GM12875 (cell line): ENCODE data around the gene SAMD4A.

Source experiments
- H3K4me3 ChIP-seq: one replicate; pipeline ENCODE4 v1.5.1; 2011; ENCODE audit warnings: low read depth, low read length, control low read depth
- TF ChIP-seq, protein P1 (sequence below): IDR thresholded peaks from 2 replicates; pipeline ENCODE4 v1.5.1; 2011; ENCODE audit warnings: low read depth, mild to moderate bottlenecking, control low read depth, inconsistent platforms, low read length, moderate library complexity, borderline replicate concordance; ENCODE audit not compliant: insufficient read depth

SAMD4A gene

DNA sequence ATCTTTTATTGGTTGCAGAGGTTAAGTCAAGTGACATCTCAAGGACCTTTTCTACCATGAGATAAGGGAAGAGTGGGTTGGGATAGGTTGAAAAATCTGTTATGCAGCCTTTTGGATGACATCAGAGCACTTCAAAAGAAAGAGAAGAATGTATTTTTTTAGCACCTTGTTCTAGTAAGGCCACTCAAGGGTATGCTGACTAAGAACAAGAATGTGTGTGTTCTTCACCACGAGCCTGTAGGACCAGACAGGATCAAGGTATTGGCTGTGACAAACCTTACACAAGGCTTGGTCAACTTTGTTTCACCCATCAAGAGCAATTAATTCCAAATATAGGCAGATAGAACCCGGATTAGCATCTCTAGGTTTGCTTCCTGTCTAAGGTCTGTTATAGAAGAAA is 142.5 kb downstream of the SAMD4A start:
- H3K4me3 ChIP-seq = no peak overlapping the region
- TF ChIP-seq, protein P1, sequence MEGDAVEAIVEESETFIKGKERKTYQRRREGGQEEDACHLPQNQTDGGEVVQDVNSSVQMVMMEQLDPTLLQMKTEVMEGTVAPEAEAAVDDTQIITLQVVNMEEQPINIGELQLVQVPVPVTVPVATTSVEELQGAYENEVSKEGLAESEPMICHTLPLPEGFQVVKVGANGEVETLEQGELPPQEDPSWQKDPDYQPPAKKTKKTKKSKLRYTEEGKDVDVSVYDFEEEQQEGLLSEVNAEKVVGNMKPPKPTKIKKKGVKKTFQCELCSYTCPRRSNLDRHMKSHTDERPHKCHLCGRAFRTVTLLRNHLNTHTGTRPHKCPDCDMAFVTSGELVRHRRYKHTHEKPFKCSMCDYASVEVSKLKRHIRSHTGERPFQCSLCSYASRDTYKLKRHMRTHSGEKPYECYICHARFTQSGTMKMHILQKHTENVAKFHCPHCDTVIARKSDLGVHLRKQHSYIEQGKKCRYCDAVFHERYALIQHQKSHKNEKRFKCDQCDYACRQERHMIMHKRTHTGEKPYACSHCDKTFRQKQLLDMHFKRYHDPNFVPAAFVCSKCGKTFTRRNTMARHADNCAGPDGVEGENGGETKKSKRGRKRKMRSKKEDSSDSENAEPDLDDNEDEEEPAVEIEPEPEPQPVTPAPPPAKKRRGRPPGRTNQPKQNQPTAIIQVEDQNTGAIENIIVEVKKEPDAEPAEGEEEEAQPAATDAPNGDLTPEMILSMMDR = no peak

DNA sequence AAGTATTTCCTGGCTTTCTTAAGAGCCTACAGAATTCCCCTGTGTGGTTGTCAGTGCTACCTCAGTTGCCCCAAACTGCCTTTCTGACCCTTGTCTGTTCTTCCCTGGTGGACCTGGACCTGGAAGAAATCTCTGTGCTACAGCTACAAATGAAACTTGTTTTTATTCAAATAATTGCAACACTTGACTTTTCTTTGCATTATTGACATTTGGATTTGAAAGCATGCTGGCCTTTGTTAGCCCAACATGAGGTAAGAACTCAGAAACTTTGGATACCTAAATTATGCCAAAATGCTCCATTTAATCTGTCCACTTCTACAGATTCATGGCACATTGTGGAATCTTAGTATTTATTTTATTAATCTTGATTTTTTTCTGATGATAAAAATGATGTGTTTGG is 142.9 kb downstream of the SAMD4A start:
- H3K4me3 ChIP-seq = no peak overlapping the region
- TF ChIP-seq, protein P1 = no peak

DNA sequence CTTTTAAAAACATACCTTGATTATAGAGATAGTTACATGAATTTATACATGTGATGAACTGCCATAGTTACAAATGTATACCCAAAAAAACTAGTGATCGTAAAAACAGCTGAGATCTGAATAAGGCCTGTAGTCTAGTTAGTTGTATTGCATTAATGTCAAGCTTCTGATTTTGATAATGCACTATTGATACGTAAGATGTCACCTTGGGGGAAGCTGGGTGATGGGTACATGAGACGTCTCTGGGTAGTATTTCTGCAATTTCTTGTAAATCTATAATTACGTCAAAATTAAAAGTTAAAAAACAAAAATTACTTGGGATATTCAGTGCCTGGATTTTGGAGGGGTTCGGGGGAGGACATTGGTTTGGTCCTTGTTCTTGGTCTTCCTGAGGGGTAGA is 144.4 kb downstream of the SAMD4A start:
- no peak overlapping the region for H3K4me3 ChIP-seq
- TF ChIP-seq, protein P1 = no peak

DNA sequence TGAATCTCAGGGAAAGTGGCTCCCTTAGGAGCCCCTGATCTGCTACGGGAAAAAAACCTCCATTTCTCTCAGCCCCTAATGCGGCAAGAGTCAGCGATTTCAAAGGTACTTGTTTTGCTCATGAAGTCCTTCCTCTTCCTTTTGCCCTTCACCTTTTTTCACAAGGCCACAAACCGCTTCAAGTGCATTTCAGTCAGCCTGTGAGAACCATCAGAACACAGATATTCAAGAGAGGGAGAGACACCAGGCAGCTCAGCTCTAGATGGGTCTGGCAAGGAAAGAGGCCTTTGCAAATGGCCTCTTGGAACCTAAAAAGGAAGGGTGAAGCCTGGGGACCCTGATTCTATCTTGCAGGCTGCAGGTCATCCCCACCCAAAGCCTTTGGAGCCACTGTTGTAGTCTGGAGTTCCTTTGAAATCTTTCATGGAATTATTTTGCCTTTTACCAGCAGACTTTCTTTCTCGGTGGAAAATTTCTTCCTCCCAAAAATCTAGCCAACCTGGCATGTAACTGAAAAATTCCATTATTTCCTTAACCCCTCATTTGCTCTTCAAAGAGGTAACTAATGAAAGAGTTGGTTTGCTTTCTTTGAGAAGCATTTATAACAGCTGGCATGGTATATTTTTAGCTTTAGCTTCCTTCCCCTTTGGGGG is 145.0 kb downstream of the SAMD4A start:
- no peak overlapping the region for H3K4me3 ChIP-seq
- TF ChIP-seq, protein P1 = no peak

DNA sequence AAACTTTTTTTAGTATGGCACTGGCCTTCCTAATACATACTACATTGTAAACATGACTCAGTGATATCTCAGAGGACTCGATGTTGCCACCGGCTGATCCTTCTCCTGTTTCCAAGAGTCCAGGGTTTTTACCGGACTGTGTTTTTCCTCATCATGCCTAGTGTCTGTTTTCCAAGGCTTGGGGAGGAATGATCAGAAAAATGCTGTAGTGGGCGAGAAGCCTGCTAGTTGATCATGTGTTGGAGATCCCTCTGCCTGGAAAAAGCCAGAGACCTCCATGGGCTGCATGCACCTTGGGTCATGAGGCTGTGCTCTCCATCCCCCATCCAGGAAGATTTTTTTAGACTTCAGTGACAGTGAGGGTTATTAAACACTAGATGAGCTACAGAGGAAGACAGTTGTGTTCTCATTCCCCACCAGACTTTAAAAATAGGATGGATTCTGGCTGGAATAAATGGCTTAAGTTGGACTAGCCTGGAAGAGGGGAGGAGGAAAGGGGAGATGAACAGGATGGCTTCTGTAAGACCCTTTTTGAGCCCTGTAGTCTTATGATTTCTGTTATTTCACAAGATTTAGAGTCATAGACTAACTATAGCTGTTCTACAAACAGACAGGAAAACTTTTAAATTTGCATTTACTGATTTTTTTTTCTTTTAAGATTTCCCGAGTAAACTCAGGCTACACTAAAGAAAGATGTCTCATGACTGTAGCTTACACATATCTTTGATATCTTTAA is 145.7 kb downstream of the SAMD4A start:
- no peak overlapping the region for H3K4me3 ChIP-seq
- TF ChIP-seq, protein P1 = no peak

DNA sequence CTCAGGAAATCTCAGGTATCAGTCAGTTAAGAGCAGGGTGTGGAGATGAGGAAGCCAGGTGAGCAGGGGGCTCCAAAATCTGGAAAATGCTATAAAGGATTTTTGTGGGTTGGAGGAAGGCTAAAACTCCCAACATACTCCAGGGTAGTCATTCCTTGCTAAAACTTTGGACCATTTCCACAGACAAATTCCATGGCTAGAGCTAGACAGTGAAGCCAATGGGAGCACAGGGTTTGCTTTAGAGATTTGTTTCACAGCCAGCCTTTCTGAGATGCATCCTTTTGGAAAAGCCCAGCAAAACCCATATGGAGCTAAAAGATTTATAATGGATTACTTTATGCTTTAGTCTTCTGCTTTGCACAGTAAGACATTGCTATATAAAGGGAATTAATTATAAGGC is 146.5 kb downstream of the SAMD4A start:
- TF ChIP-seq, protein P1 = no peak
- H3K4me3 ChIP-seq = no peak overlapping the region

DNA sequence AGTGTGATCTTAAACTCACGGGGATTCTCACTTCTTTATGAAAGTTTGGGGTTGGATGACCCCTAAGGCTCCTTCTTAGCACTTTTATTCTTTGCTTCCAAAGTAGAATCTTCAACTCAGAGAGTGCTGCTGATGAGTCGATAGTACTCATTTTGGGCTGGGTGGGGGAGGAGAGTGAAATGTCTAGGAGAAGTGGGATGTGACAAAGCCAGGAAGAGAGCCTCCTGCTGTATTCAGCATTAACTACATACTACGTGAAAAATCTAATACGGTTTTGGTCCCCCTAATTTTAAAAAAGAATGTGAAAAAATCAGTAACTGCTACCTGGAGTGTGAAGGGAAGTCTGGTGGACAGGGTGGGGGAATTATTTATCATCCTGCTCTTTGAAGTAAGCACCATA is 148.3 kb downstream of the SAMD4A start:
- TF ChIP-seq, protein P1 = no peak

More for the DNA sequence above, 148.3 kb downstream of the SAMD4A start:
- no peak overlapping the region for H3K4me3 ChIP-seq
